ENCODE results near the gene EPB41L4B.
"Not testable (repeated sequence)": the region's sequence is repeated elsewhere in the genome, so short reads cannot be mapped to it uniquely, and the experiment has no call there.

Gene EPB41L4B

DNA sequence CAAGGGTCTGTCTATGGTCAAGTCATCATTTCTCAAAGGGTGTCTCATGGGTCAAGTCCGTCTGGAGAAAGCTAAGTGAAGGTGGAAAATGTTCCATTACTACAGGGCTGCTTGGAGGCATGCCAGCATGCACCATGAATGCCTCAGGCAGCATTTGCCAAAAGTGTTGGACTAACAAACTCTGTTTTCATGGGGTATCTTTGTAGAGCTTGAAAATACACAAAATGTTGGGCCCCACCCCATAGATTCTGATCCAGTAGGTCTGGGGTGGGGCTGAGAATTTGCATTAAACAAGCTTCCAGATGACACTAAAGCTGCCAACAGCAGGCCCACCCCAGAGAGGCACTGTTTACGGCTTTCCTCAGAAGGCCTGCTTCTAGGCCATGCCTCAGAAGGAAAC, 78.8 kb downstream of the EPB41L4B start:
- DNase-seq, result no peak

GRCh38 chr9:109241207-109241606, 79.7 kb downstream of the EPB41L4B start:
- no peak for DNase-seq

- no peak for DNase-seq
Measured at GRCh38 chr9:109239240-109239639, 81.6 kb downstream of the EPB41L4B start.

GRCh38 chr9:109238655-109239054, 82.2 kb downstream of the EPB41L4B start:
- DNase-seq, result no peak

- DNase-seq, result no peak
Measured at GRCh38 chr9:109238125-109238524, 82.7 kb downstream of the EPB41L4B start.

DNA sequence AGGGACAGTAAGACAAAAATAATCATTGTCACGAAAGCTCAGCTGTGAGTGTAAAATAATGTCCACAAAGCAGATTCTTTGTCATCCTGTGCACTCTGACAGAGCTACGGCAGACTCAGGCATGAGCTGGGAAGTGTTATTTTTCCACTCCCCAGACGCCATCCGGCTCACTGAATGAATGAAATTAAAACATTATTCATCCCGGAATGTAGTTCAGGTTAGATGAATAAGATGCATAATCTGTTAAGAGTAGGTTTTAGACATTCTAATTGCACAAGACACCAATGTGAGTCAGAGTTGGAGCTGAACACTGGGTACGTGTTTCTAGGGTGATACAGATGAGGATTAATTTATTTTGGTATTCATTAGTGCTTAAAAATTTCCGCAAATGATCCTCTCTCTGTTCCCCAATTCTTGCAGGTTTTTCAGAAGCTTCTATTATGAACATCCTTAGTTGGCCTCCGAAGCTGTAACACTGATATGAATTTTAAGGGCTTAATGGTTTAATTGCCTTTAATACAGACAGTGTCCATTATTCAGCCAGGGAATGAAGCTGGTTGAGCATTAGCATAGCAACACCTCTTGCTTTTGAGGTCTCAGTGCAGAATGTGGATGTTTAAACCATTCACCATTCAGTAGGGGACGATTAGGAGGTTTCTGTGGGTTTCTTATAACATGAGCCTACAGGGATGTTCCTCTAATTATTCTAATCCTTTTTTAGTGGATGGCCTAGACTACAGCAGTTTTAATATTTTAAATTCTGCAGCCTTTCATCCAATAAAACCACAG, 88.2 kb downstream of the EPB41L4B start:
- DNase-seq, result no peak

- no peak for DNase-seq
Measured at GRCh38 chr9:109231593-109231992, 89.3 kb downstream of the EPB41L4B start.

DNA sequence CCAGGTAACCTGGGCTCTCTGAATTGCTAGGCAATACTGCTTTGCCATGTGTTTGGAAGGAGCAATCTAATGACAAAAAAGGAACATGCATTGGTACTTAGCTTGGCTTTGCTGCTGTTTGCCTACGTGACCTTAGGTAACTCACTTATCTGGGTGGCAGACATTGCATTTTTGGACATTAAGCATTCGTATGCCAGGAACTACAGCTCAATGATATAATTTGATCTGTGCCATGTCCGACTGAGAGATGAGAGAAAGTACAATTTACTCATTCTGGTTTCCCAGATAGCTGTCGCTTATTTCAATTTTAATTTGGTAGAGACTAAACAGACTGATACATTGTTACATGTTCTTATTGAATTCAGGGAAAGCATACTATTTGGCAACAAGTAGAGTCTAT, 90.6 kb downstream of the EPB41L4B start:
- no peak for DNase-seq

GRCh38 chr9:109229682-109230081, 91.2 kb downstream of the EPB41L4B start:
- no peak for DNase-seq

DNA sequence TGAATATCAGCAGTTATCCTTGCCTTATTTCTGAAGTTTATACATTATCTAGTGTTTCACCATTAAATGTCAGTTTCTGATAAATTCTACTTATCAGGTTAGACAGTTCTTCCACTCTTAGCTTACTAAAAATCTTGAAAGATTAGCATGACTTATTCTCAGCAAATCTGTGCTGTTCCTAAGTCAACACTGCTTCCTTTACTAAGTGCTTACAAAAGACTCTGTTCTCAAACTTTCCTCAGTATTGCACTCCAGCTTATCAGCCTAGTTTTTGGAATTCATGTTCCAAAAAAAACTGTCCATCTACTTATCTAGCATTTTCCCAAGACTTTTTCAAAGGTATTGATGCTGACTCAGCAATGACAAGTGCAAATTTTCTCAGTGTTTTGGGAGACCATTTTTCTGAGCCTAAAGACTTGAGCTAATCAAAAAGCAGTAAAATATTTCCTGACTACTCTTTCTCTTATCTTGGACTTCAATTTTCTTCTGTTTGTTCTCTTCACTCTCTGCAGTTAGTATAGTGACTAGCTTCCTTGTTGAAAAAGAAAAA, 92.7 kb downstream of the EPB41L4B start:
- DNase-seq, result no peak

- no peak for DNase-seq
Measured at GRCh38 chr9:109225629-109226028, 95.2 kb downstream of the EPB41L4B start.

- DNase-seq, result no peak
Measured at GRCh38 chr9:109224751-109225150, 96.1 kb downstream of the EPB41L4B start.

DNA sequence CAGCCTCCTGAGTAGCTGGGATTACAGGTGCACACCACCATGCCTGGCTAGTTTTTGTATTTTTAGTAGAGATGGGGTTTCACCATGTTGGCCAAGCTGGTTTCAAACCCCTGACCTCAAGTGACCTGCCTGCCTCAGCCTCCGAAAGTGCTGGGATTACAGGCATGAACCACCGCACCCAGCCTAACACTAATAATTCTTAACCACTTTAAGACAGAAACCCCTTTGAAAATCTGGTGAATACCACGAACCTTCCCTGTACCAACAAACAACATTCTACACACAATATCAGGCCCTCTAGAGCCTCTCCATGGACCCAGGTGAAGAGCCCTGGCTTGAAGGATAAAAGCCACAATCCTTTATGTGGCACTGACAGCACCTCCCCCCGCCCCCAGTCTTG, 102.6 kb downstream of the EPB41L4B start:
- not testable (repeated sequence) for DNase-seq

DNA sequence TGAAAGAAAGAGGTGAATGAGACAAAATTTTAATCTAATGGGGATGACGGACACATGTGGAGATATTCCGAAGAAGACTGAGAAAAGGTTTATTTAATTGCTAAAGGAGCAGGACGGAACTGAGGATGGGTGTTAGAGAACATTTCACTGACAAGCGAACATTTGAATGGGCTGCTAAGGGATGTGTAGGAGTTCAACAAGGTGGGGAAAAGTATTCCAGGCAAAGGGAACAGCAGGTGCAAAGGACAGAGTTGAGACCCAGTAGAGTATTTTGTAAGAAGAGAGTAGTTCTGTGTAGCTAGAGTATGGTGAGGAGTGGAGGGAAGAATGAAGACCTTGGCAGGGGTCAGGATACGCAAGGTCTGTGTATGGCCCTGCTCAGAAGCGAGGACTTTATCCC, 106.4 kb downstream of the EPB41L4B start:
- DNase-seq, result no peak

DNA sequence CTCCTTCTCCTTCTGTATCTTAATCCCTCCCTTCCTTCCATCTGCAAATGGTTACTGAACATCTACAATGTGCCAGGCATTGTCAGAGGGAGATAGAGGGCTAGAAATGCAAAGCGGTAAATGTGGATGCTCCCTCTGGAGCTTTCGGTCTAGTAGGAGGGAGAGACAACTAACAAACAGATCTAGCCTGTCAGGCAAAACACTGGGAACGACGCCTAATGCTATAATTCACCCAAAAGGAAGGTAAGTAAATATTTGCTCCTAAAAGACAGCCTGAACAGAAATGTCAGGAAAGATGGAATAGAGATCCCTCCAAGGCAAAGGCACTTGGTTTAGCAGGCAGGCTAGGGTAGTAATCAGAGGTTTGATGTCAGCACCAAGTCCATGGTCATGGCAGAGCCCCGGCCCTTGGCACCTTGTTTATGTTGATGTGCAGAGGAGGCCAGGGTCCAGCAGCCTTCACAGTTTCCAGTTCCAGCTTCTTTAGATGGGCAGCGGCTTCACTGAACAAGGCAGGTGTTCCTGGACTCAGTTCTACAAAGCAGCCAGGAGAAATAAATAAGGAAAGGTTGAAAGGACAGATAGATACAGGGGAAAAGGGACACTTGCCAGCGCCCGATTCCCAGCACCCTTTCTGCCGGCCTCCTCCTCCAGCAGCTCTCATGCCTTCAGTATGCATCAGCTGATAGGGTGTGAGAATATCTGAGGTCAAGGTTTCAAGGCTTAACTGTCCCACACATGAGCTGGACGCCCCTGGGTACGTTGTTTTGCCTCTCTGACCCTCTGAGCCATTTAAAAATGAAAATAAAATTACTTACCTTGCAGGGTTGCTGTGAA, 107.4 kb downstream of the EPB41L4B start:
- no peak for DNase-seq

DNA sequence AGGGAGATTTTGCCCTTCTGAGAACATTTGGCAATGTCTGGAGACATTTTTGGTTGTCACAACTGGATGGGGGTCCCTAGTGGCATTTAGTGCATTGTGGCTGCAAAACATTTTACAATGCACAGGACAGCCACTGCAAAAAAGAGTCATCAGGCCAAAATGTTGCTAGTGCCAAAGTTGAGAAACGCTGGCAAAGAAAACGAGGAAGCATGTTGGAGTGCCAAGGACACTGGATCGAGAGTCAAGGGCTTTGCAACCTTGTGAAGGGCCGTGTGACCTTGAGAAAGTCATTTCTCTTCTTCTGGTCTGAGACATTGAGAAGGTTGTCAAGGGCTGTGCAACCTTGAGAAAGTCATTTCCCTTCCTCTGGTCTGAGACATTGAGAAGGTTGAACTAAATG, 108.1 kb downstream of the EPB41L4B start:
- no peak for DNase-seq

- no peak for DNase-seq
Measured at GRCh38 chr9:109206670-109207069, 114.2 kb downstream of the EPB41L4B start.

DNA sequence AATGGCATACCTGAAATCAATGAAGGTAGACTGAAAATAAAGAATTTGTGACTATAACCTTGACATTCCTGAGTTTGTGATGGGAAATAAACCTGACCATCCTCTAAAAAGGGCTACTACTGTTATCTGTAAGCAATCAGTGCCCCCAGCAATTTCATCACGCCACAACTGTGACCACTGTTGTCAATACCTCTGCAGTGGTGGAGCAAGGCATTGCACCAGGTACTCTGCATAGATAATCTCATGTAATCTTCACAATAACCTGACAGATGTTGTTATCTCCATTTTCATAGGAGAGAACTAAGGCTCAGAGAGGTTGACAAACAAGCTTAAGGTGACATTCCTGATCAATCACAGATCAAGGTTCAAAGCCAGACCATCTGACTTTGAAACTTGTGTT, 115.3 kb downstream of the EPB41L4B start:
- DNase-seq, result no peak

DNA sequence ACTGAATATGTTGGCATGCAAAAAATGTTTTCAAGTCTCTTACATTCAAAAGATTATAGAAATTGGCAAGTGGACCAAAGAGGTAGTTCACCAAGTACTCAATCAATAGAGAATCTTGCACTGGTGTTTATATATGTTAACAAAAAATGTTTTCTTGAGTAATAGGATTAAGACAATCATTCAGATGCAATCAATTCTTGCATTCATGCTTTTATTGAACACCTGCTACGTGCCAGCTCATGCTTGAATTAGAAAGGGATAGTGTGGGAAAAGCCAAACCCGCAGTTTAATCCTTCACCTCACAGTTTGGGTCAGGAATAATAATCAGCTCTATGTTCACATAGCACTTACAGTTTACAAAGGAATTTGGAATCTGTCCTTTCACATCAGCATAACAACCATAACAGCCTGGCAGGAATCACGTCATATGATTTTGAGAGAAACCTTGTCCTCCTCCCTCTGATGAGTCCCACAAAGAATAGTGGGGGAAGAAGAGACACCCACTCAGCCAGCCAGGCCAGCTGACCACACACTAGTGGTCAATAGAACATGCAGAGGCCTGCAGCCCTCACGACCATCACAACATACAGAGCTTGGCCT, 117.0 kb downstream of the EPB41L4B start:
- no peak for DNase-seq

- DNase-seq, result no peak
Measured at GRCh38 chr9:109199676-109200075, 121.2 kb downstream of the EPB41L4B start.

- no peak for DNase-seq
Measured at GRCh38 chr9:109198736-109199382, 122.0 kb downstream of the EPB41L4B start.

GRCh38 chr9:109193974-109194556, 126.8 kb downstream of the EPB41L4B start:
- no peak for DNase-seq

Data from NCI-H1930 (cell line).